ENCODE results near the gene BMP10.

Gene BMP10

GRCh38 chr2:68908392-68908970 is 37.3 kb upstream of the BMP10 start:
- no peak for TF ChIP-seq CTCF (IDR thresholded peaks at IDR 0.05; ENCODE audit: low read depth, low read length, missing control alignments)
- H3K4me3 ChIP-seq (replicated peaks; ENCODE audit: low read depth, low read length), result no peak overlapping the region
- DNase-seq (ENCODE audit: extremely low read depth, low read depth), result peak; percentile 85

- no peak overlapping the region for H3K4me3 ChIP-seq (replicated peaks; ENCODE audit: low read depth, low read length)
- no peak for DNase-seq (ENCODE audit: extremely low read depth, low read depth)
- TF ChIP-seq CTCF (IDR thresholded peaks at IDR 0.05; ENCODE audit: low read depth, low read length, missing control alignments), result no peak
Observed at GRCh38 chr2:68907920-68908253, 36.7 kb upstream of the BMP10 start.

- H3K4me3 ChIP-seq (replicated peaks; ENCODE audit: low read depth, low read length), result no peak overlapping the region
- no peak for TF ChIP-seq CTCF (IDR thresholded peaks at IDR 0.05; ENCODE audit: low read depth, low read length, missing control alignments)
- DNase-seq (ENCODE audit: extremely low read depth, low read depth), result no peak
Observed at GRCh38 chr2:68907232-68907919, 36.2 kb upstream of the BMP10 start.

- TF ChIP-seq CTCF (IDR thresholded peaks at IDR 0.05; ENCODE audit: low read depth, low read length, missing control alignments), result no peak
- H3K4me3 ChIP-seq (replicated peaks; ENCODE audit: low read depth, low read length), result no peak overlapping the region
- no peak for DNase-seq (ENCODE audit: extremely low read depth, low read depth)
Observed at GRCh38 chr2:68906716-68907115, 35.5 kb upstream of the BMP10 start.

- no peak for DNase-seq (ENCODE audit: extremely low read depth, low read depth)
- no peak overlapping the region for H3K4me3 ChIP-seq (replicated peaks; ENCODE audit: low read depth, low read length)
Observed at GRCh38 chr2:68905116-68905515, 33.9 kb upstream of the BMP10 start.

GRCh38 chr2:68901561-68901960 is 30.4 kb upstream of the BMP10 start:
- no peak for TF ChIP-seq CTCF (IDR thresholded peaks at IDR 0.05; ENCODE audit: low read depth, low read length, missing control alignments)
- no peak overlapping the region for H3K4me3 ChIP-seq (replicated peaks; ENCODE audit: low read depth, low read length)
- DNase-seq (ENCODE audit: extremely low read depth, low read depth), result no peak

More at GRCh38 chr2:68905116-68905515, 33.9 kb upstream of the BMP10 start:
- no peak for TF ChIP-seq CTCF (IDR thresholded peaks at IDR 0.05; ENCODE audit: low read depth, low read length, missing control alignments)

- TF ChIP-seq CTCF (IDR thresholded peaks at IDR 0.05; ENCODE audit: low read depth, low read length, missing control alignments), result peak; percentile 38
- DNase-seq (ENCODE audit: extremely low read depth, low read depth), result no peak
- no peak overlapping the region for H3K4me3 ChIP-seq (replicated peaks; ENCODE audit: low read depth, low read length)
Observed at GRCh38 chr2:68901199-68901514, 30.0 kb upstream of the BMP10 start.
